Mucosa of descending colon (tissue), 3 donors: ENCODE data around the gene TSHZ2. TPM values are rescaled to one million over a fixed set of nuclear protein-coding genes. Genes with fewer than 3 reads are reported as not detected.

ENCODE experiments used
- ATAC-seq: fragments of 200-7000 bp; cut with Tn5 transposase; one replicate; pipeline ENCODE4 v1.9.1; 2020; ENCODE audit warnings: mild to moderate bottlenecking, moderate library complexity
- DNase-seq, 3 donors: peaks; one replicate each; pipeline ENCODE4 v3.0.0-alpha.2; 2020
- H3K36me3 ChIP-seq: fragments of 200-600 bp; one replicate; pipeline ENCODE4 v1.8.0; 2021; ENCODE audit warnings: low read depth, mild to moderate bottlenecking
- H3K4me1 ChIP-seq: fragments of 200-600 bp; one replicate; pipeline ENCODE4 v1.8.0; 2021; ENCODE audit warnings: low read depth, mild to moderate bottlenecking
- H3K4me3 ChIP-seq: fragments of 200-600 bp; one replicate; pipeline ENCODE4 v1.8.0; 2021; ENCODE audit warnings: mild to moderate bottlenecking
- H3K9me3 ChIP-seq: fragments of 200-600 bp; one replicate; pipeline ENCODE4 v1.8.0; 2021; ENCODE audit warnings: mild to moderate bottlenecking
- intact Hi-C, 2 donors: fragments of 100-400 bp; cut with DNase I in 1 of 2; cut with micrococcal nuclease in 1 of 2; formaldehyde crosslinking; loops; one replicate each; pipeline versions ENCODE4 v1.11.0 to v1.11.1; 2022; cut with DNase I, micrococcal nuclease
- total RNA-seq, 3 donors: library from RNA; stranded (reverse); fragmentation: NEBNext Ultra II Directional in 2 of 3; extraction: Animal tissue kit (Norgen Biotek cat#: 25700) in 2 of 3; gene quantifications; one replicate each; pipeline versions ENCODE4 v1.2.1 to v1.2.4, GENCODE V29; 2021 to 2023
- TF ChIP-seq, protein P1 (sequence below): fragments of 200-600 bp; IDR thresholded peaks from one replicate; pipeline ENCODE4 v1.8.0; 2022; ENCODE audit warnings: antibody characterized with exemption, mild to moderate bottlenecking
- donor health status: DM: no; HTN: no; CAD: no; lungs with moderate emphysema.
- donor health status: DM: no; HTN: no; CAD: no.
- donor health status: DM: no; HTN: yes; CAD: no.

Gene TSHZ2
- total RNA-seq, 3 donors from 2014 or later, result 1.9 to 17.8 (median 3.6) TPM

DNA sequence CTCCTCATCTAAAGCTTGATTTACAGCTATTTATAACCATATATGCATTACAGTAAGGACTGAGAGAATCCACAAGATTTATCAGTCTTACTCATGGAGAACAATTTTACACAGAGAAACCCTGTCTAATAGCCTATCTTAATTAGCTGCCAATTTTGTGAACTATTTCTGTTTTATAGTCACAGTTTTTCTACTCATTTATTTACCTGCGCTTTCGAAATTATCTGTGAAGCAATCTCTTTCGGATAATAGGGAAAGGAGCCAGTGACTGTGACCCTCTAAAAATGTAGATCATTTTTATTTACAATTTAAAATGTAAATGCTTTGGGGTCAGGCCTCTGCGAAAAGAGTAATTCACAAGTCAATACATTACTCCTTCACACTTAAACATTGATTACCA, 98.1 kb downstream of the TSHZ2 start:
- intact Hi-C loops, result no loop called here
- ATAC-seq, result no peak
- TF ChIP-seq, protein P1, sequence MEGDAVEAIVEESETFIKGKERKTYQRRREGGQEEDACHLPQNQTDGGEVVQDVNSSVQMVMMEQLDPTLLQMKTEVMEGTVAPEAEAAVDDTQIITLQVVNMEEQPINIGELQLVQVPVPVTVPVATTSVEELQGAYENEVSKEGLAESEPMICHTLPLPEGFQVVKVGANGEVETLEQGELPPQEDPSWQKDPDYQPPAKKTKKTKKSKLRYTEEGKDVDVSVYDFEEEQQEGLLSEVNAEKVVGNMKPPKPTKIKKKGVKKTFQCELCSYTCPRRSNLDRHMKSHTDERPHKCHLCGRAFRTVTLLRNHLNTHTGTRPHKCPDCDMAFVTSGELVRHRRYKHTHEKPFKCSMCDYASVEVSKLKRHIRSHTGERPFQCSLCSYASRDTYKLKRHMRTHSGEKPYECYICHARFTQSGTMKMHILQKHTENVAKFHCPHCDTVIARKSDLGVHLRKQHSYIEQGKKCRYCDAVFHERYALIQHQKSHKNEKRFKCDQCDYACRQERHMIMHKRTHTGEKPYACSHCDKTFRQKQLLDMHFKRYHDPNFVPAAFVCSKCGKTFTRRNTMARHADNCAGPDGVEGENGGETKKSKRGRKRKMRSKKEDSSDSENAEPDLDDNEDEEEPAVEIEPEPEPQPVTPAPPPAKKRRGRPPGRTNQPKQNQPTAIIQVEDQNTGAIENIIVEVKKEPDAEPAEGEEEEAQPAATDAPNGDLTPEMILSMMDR, result no peak
- H3K36me3 ChIP-seq, result no peaks in the 10 kb centered on the region
- H3K4me1 ChIP-seq, result no peaks in the 10 kb centered on the region
- no peak for DNase-seq
- no peaks in the 10 kb centered on the region for H3K9me3 ChIP-seq
- no peak overlapping the region for H3K4me3 ChIP-seq

DNA sequence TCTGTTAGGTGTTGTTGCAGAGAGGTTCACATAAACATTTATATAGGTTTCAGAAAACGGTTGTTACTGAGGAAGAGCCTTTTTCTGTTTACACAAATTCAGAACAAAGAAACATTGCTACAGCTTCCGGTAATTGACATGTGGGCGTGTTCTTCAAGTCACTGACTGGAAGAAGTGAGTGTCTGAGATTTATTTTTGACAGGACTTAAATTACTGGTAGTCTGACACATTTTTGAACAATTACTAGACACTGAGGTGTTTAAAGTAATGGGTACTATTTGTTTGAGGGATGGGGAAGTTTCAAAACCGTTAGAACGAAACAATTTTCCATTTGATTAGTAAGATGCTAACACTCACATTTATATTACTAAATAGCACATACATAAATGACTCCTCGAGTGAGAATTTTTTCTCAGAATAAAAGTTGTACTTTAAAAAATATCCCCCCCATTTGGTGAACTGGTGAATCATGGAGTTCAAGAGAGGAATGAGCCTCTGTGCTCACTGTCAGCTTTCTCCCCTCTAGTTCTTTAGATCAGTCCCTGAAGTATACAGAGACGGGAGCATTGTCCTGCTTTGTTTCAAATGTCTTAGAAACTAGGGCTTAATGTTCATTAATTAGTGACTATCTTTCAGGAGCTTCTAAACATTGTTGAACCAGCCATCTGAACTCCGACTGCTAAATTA, 98.7 kb downstream of the TSHZ2 start:
- ATAC-seq (no peak), DNase-seq (no peak)
- no peaks in the 10 kb centered on the region for H3K4me1 ChIP-seq
- intact Hi-C loops, result no loop called here
- H3K4me3 ChIP-seq, result no peak overlapping the region
- TF ChIP-seq, protein P1, result no peak
- no peaks in the 10 kb centered on the region for H3K36me3 ChIP-seq
- no peaks in the 10 kb centered on the region for H3K9me3 ChIP-seq

DNA sequence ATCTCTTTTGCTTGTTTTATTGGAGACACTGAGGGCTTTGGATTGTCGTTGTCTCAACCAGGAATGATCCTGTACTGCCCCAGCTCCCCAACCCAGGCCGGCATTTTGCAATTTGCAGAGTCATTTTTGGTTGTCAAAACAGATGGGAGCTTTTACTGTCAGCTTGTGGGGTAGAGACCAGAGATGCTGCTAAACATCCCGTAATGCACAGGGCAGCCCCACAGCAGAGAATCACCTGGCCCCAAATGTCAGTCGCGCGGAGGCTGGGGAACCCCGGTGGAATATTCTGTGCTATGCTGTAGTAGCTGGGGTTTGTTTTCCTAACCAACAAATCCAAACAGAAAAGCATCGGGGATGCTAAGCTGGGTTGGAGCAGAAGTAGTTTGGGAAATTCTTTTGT, 99.7 kb downstream of the TSHZ2 start:
- intact Hi-C loops, result no loop called here
- TF ChIP-seq, protein P1, result no peak

DNA sequence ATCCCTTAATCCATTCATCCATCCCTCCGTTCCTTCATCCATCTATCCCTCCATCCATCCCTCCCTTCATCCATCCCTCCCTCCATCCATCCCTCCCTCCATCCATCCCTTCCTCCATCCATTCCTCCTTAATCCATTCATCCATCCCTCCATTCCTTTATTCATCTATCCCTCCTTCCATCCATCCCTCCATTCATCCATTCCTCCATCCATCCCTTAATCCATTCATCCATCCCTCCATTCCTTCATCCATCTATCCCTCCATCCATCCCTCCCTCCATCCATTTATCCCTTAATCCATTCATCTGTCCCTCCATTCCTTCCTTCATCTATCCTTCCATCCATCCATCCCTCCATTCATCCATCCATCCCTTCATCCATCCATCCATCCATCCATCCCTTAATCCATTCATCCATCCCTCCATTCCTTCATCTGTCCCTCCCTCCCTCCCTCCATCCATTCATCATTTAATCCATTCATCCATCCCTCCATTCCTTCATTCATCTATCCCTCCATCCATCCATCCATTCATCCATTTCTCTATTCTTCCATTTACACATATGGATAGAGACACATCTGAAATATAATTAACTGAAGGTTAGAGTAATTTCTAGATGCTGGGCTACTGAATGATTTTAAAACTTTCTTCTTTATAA, 100.9 kb downstream of the TSHZ2 start:
- DNase-seq (no peak), ATAC-seq (no peak)
- H3K4me3 ChIP-seq, result no peak overlapping the region
- H3K4me1 ChIP-seq, result no peaks in the 10 kb centered on the region
- no peaks in the 10 kb centered on the region for H3K9me3 ChIP-seq
- H3K36me3 ChIP-seq, result no peaks in the 10 kb centered on the region
- intact Hi-C loops, result no loop called here
- TF ChIP-seq, protein P1, result no peak

More for the DNA sequence above, 99.7 kb downstream of the TSHZ2 start:
- Histone ChIP-seq H3K9me3 (no peaks in the 10 kb centered on the region), H3K4me1 (no peaks in the 10 kb centered on the region), H3K4me3 (no peak overlapping the region), H3K36me3 (no peaks in the 10 kb centered on the region)
- no peak for DNase-seq
- ATAC-seq, result no peak

DNA sequence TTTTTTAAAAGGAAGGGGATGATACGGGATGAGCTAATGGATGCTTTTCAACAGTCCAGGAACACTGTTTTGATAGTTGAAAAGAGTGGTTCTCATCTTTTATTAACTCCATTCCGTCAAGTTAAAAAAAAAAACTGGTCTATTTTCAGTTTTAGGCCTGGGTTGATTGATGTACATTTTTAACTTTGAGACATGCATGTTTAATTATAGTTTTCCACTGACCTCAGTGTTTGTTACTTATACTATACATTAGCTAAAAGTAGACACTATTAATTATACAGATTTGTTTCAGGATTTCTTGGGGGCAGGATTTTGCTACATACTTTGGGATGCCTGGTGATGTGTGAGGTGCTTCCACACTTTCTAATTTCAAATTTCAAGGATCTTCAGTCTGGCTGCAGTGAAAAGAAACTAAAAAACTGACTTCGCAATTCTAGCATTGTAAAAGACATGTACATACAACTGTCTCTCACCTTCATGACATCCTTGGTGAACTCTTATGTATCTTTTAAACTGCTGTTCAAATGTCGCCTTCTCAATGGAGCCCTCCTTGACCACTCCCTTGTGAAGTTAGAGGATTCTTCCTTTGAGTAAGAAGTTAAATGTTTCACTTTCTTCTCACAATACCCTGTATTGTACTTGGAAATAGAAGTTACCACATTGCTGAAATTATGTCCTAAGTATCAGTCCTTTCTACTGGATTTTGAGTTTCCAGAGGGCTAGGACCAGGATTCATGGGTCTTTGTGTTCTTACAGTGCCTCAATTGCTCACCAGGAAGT, 101.7 kb downstream of the TSHZ2 start:
- Histone ChIP-seq H3K4me1 (no peaks in the 10 kb centered on the region), H3K9me3 (no peaks in the 10 kb centered on the region), H3K36me3 (no peaks in the 10 kb centered on the region), H3K4me3 (no peak overlapping the region)
- no peak for DNase-seq
- intact Hi-C loops, result no loop called here
- TF ChIP-seq, protein P1, result no peak
- ATAC-seq, result no peak
